ENCODE results near the gene SLCO4A1.

DNA sequence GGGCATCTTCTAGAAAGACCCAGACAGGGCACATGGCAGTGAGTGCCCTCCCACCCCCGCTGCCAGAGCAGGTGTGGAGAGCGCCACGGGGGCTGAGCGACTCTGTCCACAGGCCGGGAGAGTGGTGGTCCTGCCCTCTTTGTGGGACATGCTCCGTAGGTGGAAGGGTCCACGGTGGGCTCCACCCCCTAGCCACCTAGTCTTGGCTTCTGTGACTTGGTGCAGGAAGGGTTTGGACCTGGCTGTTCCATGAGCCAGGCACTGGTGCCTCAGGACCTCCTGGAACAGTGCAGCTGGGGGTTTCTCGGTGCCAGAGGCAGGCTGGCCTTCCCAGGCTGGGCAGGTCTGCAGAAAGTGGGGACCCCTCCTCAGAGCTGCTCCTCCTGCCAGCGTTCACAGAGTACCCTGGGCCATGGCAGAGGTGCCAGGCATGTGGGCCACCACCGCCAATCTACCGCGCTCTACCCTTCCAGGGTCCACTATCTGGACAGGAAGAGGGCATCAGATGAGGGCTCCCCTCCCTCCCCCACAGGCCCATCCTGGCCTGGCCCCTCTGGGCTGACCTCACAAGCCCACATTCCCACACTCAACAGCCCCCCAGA is 23.0 kb downstream of the SLCO4A1 start:
- TF ChIP-seq POLR2A (IDR thresholded peaks at IDR 0.05; ENCODE audit: low read length) = no peak
- TF ChIP-seq GATA1 (IDR thresholded peaks at IDR 0.05; ENCODE audit: low read depth, low read length) = no peak
